Measurements from ENCODE around the gene TUBA8.
"Not testable (repeated sequence)": the region's sequence is repeated elsewhere in the genome, so short reads cannot be mapped to it uniquely, and the experiment has no call there.

- TF ChIP-seq POLR2A, CTCF (IDR thresholded peaks at IDR 0.05): not testable (repeated sequence)
Observed at GRCh38 chr22:18163843-18164242, 53.2 kb downstream of the TUBA8 start.

Measured in testis (tissue), 2 donors.